ENCODE results near the gene RASA3.

DNA sequence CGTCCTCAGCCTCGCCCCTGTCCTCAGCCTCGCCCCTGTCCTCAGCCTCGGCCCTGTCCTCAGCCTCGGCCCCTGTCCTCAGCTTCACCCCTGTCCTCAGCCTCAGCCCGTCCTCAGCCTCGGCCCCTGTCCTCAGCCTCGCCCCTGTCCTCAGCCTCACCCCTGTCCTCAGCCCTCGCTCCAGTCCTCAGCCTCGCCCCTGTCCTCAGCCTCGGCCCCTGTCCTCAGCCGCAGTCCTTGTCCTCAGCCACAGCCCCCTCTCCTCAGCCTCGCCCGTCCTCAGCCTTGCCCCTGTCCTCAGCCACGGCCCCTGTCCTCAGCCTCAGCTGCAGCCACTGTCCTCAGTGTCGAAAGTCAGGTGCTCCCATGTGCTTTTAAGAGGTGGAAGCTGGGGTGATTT, 169.0 kb downstream of the RASA3 start:
- TF ChIP-seq ZNF274 (IDR thresholded peaks at IDR 0.05; ENCODE audit: low read depth, low read length) (no peak), SUZ12 (IDR thresholded peaks at IDR 0.05; ENCODE audit: extremely low read depth, insufficient read depth, insufficient read length) (no peak), YY1 (IDR thresholded peaks at IDR 0.05; ENCODE audit: insufficient read depth, insufficient read length) (no peak)

All from NT2/D1 (cell line).